Measurements from ENCODE around the gene DKKL1.
"Not testable (repeated sequence)": the region's sequence is repeated elsewhere in the genome, so short reads cannot be mapped to it uniquely, and the experiment has no call there.

The DKKL1 gene

GRCh38 chr19:49363268-49364082, at the start of gene DKKL1:
DKKL1 (plus strand) TSS chr19:49363877; CDS start chr19:49363999, 122 bp downstream.
- peak; percentile 29 for TF ChIP-seq CTCF (IDR thresholded peaks at IDR 0.05; ENCODE audit: control insufficient read depth, insufficient read depth, low read depth, low read length, missing control alignments)
- H3K4me3 ChIP-seq (ENCODE audit: control insufficient read depth, low read depth, low read length): peak within 1 kb of the TSS; percentile 71
- DNase-seq (ENCODE audit: low read depth): peak; percentile 68

GRCh38 chr19:49315111-49315510, 48.6 kb upstream of the DKKL1 start:
- no peak for DNase-seq (ENCODE audit: low read depth)
- no peak for TF ChIP-seq CTCF (IDR thresholded peaks at IDR 0.05; ENCODE audit: control insufficient read depth, insufficient read depth, low read depth, low read length, missing control alignments)

GRCh38 chr19:49316284-49316683, 47.4 kb upstream of the DKKL1 start:
- H3K4me3 ChIP-seq (ENCODE audit: control insufficient read depth, low read depth, low read length): no peak overlapping the region
- TF ChIP-seq CTCF (IDR thresholded peaks at IDR 0.05; ENCODE audit: control insufficient read depth, insufficient read depth, low read depth, low read length, missing control alignments): no peak

More at GRCh38 chr19:49315111-49315510, 48.6 kb upstream of the DKKL1 start:
- H3K4me3 ChIP-seq (ENCODE audit: control insufficient read depth, low read depth, low read length): no peak overlapping the region

GRCh38 chr19:49318296-49318695, 45.4 kb upstream of the DKKL1 start:
- H3K4me3 ChIP-seq (ENCODE audit: control insufficient read depth, low read depth, low read length): no peak overlapping the region

More at GRCh38 chr19:49316284-49316683, 47.4 kb upstream of the DKKL1 start:
- no peak for DNase-seq (ENCODE audit: low read depth)

GRCh38 chr19:49324801-49325576, 38.7 kb upstream of the DKKL1 start, which contains the start of gene SLC6A16:
SLC6A16 (minus strand) TSS chr19:49325191; CDS start chr19:49311347, 13,844 bp downstream.
- no peak for TF ChIP-seq CTCF (IDR thresholded peaks at IDR 0.05; ENCODE audit: control insufficient read depth, insufficient read depth, low read depth, low read length, missing control alignments)

More at GRCh38 chr19:49318296-49318695, 45.4 kb upstream of the DKKL1 start:
- DNase-seq (ENCODE audit: low read depth): no peak
- TF ChIP-seq CTCF (IDR thresholded peaks at IDR 0.05; ENCODE audit: control insufficient read depth, insufficient read depth, low read depth, low read length, missing control alignments): no peak

GRCh38 chr19:49325756-49326155, 37.9 kb upstream of the DKKL1 start:
- H3K4me3 ChIP-seq (ENCODE audit: control insufficient read depth, low read depth, low read length); DNase-seq (ENCODE audit: low read depth): not testable (repeated sequence)

More at GRCh38 chr19:49324801-49325576, 38.7 kb upstream of the DKKL1 start, which contains the start of gene SLC6A16:
- no peak for DNase-seq (ENCODE audit: low read depth)
- H3K4me3 ChIP-seq (ENCODE audit: control insufficient read depth, low read depth, low read length): no peak within 1 kb of the TSS
